Measurements from ENCODE around the gene MX2. TPM values are rescaled to one million over a fixed set of nuclear protein-coding genes. Genes with fewer than 3 reads are reported as not detected.

Gene MX2
- total and polyA plus RNA-seq, 9 of the 15 experiments (the other 6 are each of a cell fraction or from before 2014, with no cell fraction given), result 0.10 to 0.95 (median 0.47) TPM; not detected in 1

DNA sequence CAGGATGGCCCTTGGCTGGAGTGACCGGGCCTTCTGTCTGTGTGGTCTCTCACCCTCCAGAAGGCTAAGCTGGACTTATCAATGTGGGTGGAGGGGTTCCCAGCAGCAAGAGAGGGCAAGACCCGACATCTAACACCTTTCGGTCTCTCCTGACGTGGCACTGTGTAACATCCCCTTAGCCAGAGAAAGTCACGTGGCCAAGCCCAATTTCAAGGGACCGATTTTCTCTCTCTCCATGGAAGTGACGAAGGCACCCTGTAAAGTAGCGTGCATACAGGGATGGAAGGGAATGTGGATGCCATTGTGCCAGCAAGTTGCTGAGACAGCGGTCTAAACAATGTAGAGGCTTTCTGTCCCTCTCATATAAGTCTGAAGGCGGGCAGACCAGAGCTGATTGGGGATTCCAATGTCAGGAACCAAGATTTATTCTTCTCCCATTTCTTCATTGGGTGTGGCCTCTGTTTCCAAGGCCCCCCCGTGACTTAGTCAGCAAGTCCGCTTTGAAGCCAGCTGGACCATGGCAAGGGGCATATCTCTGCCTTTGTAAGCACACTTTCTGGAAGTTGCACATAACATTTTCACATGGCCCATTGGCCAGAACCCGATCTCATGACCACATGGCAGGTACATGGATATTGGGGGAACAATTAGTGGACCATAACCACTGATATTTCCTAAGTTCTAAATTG, 76.7 kb downstream of the MX2 start:
- Histone ChIP-seq H3K9me1 (ENCODE audit: control insufficient read depth, insufficient read depth, low read length) (no peaks in the 10 kb centered on the region), H3K4me2 (ENCODE audit: insufficient read depth, low read length) (no peak overlapping the region), H3K79me2 (ENCODE audit: control insufficient read depth, insufficient read depth, low read length) (no peaks in the 10 kb centered on the region), H3K9me3 (replicated peaks; ENCODE audit: control insufficient read depth, insufficient read depth, low read depth, low read length) (no peaks in the 10 kb centered on the region), H3K4me1 (replicated peaks in 1 of 2; ENCODE audit: control insufficient read depth in 2 of 2, insufficient read depth in 2 of 2, low read length in 2 of 2) (no peaks in the 10 kb centered on the region), H4K20me1 (replicated peaks; ENCODE audit: control insufficient read depth, insufficient read depth, low read length) (no peaks in the 10 kb centered on the region), H3K4me3 (no peak overlapping the region), H3K27me3 (ENCODE audit: control insufficient read depth in 2 of 2, insufficient read depth in 2 of 2, low read length in 2 of 2) (peaks cover 0 to 10% of the 10 kb centered on the region in 2 experiments; a peak in 3 of 5 replicates), H3K36me3 (ENCODE audit: control insufficient read depth, insufficient read depth, low read length) (no peaks in the 10 kb centered on the region), H3K9ac (ENCODE audit: insufficient read depth in 1 of 2, low read depth in 2 of 2, low read length in 2 of 2) (no peak overlapping the region), H2AFZ (ENCODE audit: low read depth, low read length) (no peak overlapping the region), H3K27ac (ENCODE audit: extremely low read depth, low read depth, low read length) (no peak overlapping the region)
- intact Hi-C loops (cut with micrococcal nuclease), result no loop called here
- no TSS peak for BruUV-seq (replicated peaks)
- in situ Hi-C loops (cut with MboI), result no loop called here
- FAIRE-seq, result no peak
- TF ChIP-seq GABPB1 (CRISPR knock-in tag; IDR thresholded peaks at IDR 0.05) (no peak), STAG1 (CRISPR knock-in tag; IDR thresholded peaks at IDR 0.05; ENCODE audit: borderline replicate concordance) (no peak), SETDB1 (IDR thresholded peaks at IDR 0.05; ENCODE audit: low read length) (no peak)
- DNase-seq (ENCODE audit: extremely low read depth in 1 of 4, low spot score in 3 of 4), result no peak
- ChIA-PET POLR2A (interaction anchor here (0.6 to 1.8 kb wide), 2 partner anchors 9 to 30 kb away, joined by 3 to 4 read pairs; no protein-coding TSS in a partner anchor), CTCF (ENCODE audit: low intra/inter-chr PET ratio) (no interaction called here)
- no peak for ATAC-seq
- WGBS (ENCODE audit: insufficient coverage, low coverage, missing lambda C conversion rate), result under 1% methylated on average over 13 of the region's 13 CpGs

DNA sequence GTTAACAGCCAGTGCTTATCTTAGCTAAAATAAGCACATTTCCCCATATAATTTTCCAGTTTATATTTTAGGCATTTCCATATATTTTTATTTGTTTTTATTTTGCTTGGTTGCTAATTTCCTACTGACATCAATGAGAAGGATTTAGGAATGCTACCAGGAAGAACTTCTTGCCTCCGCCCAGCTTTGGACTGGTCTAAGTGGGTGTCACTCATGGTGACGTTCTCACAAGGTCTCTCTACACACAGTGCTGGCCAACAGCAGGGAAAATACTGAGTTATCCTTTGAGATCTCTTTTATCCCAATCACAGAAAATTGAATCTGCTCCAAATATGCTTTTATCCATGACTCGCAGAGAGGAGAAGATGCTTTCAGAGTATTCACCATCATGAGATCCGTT, 77.4 kb downstream of the MX2 start:
- no TSS peak for BruUV-seq (replicated peaks)
- DNase-seq (ENCODE audit: extremely low read depth in 1 of 4, low spot score in 3 of 4) (no peak), FAIRE-seq (no peak), ATAC-seq (no peak)
- H3K36me3 ChIP-seq (ENCODE audit: control insufficient read depth, insufficient read depth, low read length), result no peaks in the 10 kb centered on the region
- H3K4me1 ChIP-seq (replicated peaks in 1 of 2; ENCODE audit: control insufficient read depth in 2 of 2, insufficient read depth in 2 of 2, low read length in 2 of 2), result no peaks in the 10 kb centered on the region
- H3K27ac ChIP-seq (ENCODE audit: extremely low read depth, low read depth, low read length), result no peak overlapping the region
- no peak overlapping the region for H2AFZ ChIP-seq (ENCODE audit: low read depth, low read length)
- intact Hi-C loops (cut with micrococcal nuclease), result no loop called here
- H3K9me1 ChIP-seq (ENCODE audit: control insufficient read depth, insufficient read depth, low read length), result no peaks in the 10 kb centered on the region
- H3K27me3 ChIP-seq (ENCODE audit: control insufficient read depth in 2 of 2, insufficient read depth in 2 of 2, low read length in 2 of 2), result peaks cover 0 to 10% of the 10 kb centered on the region in 2 experiments; a peak in 3 of 5 replicates
- TF ChIP-seq, protein P1, sequence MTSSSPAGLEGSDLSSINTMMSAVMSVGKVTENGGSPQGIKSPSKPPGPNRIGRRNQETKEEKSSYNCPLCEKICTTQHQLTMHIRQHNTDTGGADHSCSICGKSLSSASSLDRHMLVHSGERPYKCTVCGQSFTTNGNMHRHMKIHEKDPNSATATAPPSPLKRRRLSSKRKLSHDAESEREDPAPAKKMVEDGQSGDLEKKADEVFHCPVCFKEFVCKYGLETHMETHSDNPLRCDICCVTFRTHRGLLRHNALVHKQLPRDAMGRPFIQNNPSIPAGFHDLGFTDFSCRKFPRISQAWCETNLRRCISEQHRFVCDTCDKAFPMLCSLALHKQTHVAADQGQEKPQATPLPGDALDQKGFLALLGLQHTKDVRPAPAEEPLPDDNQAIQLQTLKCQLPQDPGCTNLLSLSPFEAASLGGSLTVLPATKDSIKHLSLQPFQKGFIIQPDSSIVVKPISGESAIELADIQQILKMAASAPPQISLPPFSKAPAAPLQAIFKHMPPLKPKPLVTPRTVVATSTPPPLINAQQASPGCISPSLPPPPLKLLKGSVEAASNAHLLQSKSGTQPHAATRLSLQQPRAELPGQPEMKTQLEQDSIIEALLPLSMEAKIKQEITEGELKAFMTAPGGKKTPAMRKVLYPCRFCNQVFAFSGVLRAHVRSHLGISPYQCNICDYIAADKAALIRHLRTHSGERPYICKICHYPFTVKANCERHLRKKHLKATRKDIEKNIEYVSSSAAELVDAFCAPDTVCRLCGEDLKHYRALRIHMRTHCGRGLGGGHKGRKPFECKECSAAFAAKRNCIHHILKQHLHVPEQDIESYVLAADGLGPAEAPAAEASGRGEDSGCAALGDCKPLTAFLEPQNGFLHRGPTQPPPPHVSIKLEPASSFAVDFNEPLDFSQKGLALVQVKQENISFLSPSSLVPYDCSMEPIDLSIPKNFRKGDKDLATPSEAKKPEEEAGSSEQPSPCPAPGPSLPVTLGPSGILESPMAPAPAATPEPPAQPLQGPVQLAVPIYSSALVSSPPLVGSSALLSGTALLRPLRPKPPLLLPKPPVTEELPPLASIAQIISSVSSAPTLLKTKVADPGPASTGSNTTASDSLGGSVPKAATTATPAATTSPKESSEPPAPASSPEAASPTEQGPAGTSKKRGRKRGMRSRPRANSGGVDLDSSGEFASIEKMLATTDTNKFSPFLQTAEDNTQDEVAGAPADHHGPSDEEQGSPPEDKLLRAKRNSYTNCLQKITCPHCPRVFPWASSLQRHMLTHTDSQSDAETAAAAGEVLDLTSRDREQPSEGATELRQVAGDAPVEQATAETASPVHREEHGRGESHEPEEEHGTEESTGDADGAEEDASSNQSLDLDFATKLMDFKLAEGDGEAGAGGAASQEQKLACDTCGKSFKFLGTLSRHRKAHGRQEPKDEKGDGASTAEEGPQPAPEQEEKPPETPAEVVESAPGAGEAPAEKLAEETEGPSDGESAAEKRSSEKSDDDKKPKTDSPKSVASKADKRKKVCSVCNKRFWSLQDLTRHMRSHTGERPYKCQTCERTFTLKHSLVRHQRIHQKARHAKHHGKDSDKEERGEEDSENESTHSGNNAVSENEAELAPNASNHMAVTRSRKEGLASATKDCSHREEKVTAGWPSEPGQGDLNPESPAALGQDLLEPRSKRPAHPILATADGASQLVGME (CRISPR knock-in tag; IDR thresholded peaks at IDR 0.05), result no peak
- TF ChIP-seq, protein P2, sequence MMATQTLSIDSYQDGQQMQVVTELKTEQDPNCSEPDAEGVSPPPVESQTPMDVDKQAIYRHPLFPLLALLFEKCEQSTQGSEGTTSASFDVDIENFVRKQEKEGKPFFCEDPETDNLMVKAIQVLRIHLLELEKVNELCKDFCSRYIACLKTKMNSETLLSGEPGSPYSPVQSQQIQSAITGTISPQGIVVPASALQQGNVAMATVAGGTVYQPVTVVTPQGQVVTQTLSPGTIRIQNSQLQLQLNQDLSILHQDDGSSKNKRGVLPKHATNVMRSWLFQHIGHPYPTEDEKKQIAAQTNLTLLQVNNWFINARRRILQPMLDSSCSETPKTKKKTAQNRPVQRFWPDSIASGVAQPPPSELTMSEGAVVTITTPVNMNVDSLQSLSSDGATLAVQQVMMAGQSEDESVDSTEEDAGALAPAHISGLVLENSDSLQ (IDR thresholded peaks at IDR 0.05), result peak; percentile 19; the same call in 1 of the 2 replicates
- TF ChIP-seq, protein P3, sequence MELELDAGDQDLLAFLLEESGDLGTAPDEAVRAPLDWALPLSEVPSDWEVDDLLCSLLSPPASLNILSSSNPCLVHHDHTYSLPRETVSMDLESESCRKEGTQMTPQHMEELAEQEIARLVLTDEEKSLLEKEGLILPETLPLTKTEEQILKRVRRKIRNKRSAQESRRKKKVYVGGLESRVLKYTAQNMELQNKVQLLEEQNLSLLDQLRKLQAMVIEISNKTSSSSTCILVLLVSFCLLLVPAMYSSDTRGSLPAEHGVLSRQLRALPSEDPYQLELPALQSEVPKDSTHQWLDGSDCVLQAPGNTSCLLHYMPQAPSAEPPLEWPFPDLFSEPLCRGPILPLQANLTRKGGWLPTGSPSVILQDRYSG (tag; conservative IDR thresholded peaks at IDR 0.05; ENCODE audit: low read depth), result no peak
- POLR2A ChIA-PET, result interaction anchor here (0.5 to 1.8 kb wide), 2 partner anchors 10 to 28 kb away, joined by 3 to 4 read pairs; no protein-coding TSS in a partner anchor
- H3K4me2 ChIP-seq (ENCODE audit: insufficient read depth, low read length), result no peak overlapping the region
- no peak overlapping the region for H3K9ac ChIP-seq (ENCODE audit: insufficient read depth in 1 of 2, low read depth in 2 of 2, low read length in 2 of 2)
- no peaks in the 10 kb centered on the region for H4K20me1 ChIP-seq (replicated peaks; ENCODE audit: control insufficient read depth, insufficient read depth, low read length)
- H3K79me2 ChIP-seq (ENCODE audit: control insufficient read depth, insufficient read depth, low read length), result no peaks in the 10 kb centered on the region
- H3K9me3 ChIP-seq (replicated peaks; ENCODE audit: control insufficient read depth, insufficient read depth, low read depth, low read length), result no peaks in the 10 kb centered on the region
- CTCF ChIA-PET (ENCODE audit: low intra/inter-chr PET ratio), result no interaction called here
- no peak overlapping the region for H3K4me3 ChIP-seq
- 2% methylated on average over 4 of the region's 4 CpGs for WGBS (ENCODE audit: insufficient coverage, low coverage, missing lambda C conversion rate)
- in situ Hi-C loops (cut with MboI), result no loop called here

All from K562 (cell line).